Caki2 (cell line): ENCODE measurements around the gene MTX1. TPM values are rescaled to one million over a fixed set of nuclear protein-coding genes. Genes with fewer than 3 reads are reported as not detected.
A peak's percentile ranks its signal among the peaks of the same experiment; 100 is the strongest.
"Not testable (repeated sequence)": the region's sequence is repeated elsewhere in the genome, so short reads cannot be mapped to it uniquely, and the experiment has no call there.

Experiments used
- DNase-seq: peaks from one replicate; pipeline ENCODE4 v3.0.0-alpha.2; 2015; ENCODE audit warnings: low read depth
- in situ Hi-C: cut with HindIII; loops from 2 replicates; pipeline ENCODE4 v1.10.0; 2016; ENCODE audit warnings: low sequenced_read_pairs, low pct_unique_long_range_greater_than_20kb, mixed read lengths
- total RNA-seq: library from RNA; depleted of rRNA; stranded (reverse); fragments of >200 nt; shearing (Covaris generic); gene quantifications from 2 replicates; pipeline ENCODE4 v1.2.3, GENCODE V29; 2014; ENCODE audit warnings: low replicate concordance

Gene MTX1
- total RNA-seq, 1 experiment from 2014 or later: 172 TPM

DNA sequence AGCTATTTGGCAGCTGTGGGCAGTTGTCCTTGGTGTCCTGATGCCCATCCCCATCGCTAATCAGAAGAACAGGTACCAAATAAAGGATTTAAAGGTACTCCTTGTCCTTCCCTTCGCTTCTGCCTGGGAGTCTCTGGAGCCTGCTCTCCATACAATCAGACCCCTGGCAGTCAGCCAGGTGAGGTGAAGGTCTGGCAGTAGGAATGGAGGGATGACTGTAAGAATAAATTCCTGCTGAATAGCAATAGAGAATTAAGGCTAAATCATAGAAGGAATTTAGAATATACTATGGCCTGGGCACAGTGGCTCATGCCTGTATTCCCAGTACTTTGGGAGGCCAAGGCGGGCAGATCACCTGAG lies 10.0 kb upstream of the MTX1 start:
- in situ Hi-C loops: no loop called here

DNA sequence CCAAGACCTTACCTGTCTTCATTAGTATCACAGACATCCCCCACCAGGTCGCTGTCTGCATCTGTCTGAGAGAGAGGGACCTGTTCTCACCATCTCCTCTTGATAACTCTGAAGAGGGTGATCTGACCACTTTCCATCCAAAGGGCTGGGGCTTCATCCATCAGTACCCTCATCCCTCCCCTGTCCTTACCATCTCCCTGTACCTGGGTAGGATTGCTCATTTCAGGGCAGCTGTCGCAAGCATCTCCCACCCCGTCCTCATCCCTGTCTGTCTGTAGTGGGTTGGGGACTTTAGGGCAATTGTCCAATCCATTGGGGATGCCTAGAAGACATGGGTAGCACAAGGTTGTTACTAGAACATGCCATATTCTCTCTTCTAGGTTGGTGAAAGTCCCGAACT lies 8.7 kb upstream of the MTX1 start:
- in situ Hi-C loops: no loop called here
- no peak for DNase-seq

More for the DNA sequence above, 10.0 kb upstream of the MTX1 start:
- no peak for DNase-seq

DNA sequence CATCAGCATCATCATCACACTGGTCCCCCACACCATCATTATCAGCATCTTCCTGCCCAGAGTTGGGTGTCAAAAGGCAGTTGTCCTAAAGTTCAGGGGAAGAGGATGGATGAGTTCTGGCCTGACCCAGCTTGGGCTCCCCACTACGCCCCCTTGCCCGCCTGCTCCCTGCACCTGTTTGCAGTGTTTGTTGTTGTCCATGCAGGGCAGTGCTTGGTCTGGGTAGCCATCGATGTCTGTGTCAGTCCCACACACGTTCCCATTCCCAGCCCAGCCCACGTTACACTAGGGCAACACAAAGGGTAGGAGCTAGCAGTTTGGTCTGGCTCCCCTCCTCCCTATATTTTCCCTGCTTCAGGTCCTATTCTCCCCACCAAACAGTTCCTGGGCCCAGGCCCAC lies 7.6 kb upstream of the MTX1 start:
- no peak for DNase-seq

DNA sequence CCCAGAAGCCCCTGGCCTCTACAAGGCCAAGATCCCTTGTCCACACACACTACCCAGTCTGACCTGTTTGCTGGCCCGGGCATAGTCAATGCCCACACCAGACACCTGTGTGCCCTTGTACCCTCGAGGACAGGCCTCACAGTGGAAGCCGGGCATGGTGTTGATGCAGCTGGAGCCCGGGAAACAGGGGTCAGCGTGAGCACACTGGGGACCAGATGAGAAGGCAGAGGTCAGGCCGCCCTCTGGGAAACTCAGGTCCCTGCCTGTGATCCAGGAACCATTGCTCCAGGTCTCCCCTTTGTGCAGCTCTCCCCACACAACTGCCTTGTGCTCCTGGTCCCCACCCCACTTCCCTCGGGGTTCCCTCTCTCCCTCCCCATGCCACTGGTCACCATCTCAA lies 6.3 kb upstream of the MTX1 start:
- in situ Hi-C loops: no loop called here
- no peak for DNase-seq

More for the DNA sequence above, 7.6 kb upstream of the MTX1 start:
- in situ Hi-C loops: no loop called here

DNA sequence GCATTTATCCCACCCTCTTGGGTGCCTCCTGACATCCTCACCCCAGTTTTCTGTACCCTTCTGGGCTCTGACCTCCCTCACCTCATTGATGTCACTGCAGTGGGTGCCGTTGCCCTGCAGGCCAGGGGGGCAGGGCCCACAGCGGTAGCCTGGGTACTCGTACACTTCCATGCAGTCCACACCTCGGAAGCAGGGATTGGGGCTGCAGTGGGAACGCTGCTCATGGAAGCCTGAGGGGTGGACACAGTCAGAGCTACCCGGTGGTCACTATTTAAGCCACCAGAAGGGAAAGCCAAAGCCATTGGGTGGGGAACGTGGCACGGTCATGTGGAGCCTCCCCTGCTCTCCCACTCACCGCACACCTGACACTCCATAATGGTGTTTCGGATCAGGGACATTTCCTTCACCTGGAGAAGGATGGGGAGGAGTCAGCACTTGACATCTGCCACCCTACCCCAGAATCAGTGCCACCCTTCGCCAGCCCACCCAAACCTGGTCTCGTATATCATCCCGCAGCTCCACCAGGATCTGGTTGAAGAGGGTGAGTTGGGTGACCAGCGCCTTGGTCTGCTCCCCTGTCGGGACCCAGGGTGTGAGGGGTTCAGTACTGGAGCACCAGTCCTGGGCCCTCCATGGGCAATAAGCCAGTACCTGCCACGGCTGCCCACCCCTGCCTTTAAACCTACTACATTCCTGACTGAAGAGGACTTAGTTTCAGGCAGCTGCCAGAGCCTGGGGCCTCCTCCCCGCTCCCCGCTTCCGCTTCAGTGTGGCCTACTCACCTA lies 5.6 kb upstream of the MTX1 start:
- in situ Hi-C loops: no loop called here
- DNase-seq: no peak

DNA sequence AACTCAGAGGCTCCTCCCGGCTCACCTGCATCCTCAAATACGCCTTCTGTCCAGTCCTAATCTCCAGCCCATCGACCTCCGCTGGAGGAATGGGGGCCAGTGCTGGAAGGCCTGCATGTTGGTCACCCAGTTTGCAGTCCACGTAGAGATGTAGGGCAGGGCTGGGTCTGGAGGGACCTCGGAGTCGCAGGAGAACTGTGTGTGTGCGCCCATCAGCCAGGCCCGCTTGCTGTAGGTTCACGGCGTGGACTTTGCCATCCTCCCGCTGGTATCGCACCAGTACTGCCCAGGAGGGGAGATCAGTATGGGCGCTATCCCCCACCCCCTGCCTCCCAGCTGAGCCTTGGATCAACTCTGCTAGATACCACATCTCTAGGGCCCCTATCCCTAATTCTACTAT lies 3.5 kb upstream of the MTX1 start:
- DNase-seq: no peak
- in situ Hi-C loops: no loop called here

DNA sequence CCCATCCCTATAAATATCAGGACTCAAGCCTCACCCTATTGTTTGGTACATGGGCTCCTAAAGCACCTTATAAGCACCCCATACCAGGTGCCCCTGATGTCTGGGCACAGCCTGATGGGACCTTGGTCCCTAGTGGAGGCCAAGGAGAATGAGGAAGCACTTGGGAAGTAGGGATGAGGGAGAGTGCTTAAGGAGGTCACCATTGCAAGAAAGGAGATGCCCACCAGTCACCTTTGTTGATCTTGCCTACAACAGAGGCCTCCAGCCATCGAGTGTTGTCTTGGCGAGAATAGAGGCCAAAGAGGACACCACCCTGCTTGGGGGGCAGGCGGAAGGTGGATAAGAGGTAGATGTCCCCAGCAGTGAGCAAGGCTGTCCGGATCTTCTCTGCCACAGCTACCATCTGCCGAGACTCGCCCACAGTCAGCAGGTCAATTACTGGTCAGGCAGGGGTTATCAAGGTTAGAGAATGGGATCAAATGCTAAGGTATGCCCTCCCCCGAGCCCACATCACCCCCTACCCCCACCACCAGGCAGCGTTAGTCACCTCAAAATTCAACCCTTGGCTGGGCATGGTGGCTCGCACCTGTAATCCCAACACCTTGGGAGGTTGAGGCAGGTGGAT lies 2.4 kb upstream of the MTX1 start:
- in situ Hi-C loops: no loop called here

DNA sequence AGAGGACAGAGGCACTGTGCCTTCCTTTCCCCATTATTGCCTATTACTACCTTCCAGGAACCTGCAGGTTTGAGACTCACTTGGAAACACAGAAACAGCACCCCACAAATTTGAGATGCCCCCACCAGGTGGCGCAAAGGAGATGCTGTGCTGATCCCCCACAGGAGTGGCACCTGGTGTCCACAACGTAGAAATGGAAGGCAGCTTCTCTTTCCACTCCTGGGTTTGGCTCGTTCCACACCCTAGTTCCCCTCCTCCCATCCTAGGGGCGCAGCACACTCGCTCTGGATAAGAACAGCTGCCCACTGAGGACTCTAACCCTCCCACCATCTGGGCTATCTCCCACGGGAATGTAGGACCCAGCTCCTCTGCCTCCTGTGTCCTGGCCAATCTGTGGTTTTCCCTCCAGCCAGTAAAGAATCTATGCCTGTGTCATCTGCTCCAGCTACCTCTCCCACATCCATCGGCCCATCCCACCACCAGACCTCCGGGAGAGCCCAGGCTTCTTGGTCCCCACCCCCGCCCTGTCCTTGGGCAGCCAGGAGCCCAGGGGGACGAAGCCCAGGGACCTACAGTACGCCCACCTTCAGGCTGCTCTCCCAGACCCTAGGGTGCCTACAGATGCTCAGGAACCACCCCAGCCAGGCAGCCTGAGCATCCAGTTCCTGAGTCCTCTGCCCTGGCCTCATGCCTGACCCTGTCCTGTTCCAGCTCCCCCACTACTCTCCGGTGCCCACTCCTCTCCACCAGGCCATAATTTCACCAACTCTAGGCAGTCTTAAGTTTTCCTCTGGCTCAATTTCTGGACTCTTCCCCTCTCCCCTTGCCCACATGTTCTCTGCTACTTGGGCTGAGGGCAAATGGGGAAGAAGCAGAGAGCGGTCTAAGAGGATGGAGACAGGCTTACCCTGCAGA lies 1.3 kb upstream of the MTX1 start:
- in situ Hi-C loops: no loop called here
- peak; percentile 79 for DNase-seq

More for the DNA sequence above, 2.4 kb upstream of the MTX1 start:
- DNase-seq: no peak

DNA sequence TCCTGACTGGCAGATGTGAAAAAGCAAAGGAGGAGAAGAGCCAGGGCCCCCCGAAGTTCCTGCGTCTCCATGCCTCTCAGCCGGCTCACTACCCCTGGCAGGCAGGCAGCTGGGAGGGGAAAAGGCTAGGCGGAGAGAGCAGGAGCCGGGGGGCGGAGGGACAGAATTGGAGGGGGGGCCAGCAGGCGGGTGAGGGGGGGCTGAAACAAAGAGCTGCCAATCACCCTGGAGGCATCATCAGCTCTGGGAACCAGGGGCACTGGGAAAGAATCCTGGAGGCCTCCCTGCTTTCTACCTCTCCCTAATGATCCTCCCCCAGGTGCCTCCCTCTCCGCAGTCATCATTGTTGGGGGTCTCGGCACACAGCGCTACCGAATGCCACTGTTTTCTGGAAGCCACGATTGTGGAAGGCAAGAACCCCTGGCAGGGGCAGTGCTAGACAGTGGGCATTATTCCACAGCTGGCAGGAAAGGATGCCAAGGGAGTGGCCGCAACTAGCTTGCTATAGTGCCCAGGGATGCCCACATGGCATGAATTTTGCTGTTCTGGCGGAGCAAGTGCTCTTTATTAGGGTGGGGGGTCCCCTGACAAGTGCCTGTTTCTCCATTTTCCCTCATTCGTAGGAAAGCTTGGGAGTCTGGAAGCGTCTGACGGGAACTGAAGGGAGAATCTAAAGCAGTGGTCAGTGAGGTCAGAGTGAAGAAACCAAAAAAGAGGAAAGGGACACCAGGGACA lies 522 bp upstream of the MTX1 start, which contains the start of gene THBS3:
Gene THBS3 (minus strand): TSS at position 92 of the 735 bp plus-strand sequence. CDS start 21 bp downstream, at position 71.
- no peak for DNase-seq
- in situ Hi-C loops: no loop called here

DNA sequence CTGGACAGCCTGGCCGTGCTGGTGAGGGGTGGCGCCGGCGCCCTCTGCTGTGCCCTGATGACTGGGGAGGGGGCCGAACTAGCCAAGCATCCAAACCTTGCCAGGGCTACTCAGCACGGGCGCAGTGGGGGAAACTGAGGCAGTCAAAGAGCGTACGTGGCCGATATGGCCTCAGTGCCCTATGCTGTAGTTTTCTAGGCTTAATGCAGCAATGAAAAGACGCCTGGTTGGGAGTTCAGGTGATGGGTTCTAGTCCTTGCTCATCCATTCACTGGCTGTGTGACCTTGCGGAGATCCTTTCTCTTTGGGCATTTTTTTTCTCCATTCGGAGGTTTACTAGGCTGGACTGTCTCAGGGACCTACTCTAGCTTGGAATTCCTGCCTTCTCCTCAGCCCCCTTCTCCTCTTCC lies 822 bp downstream of the MTX1 start:
- in situ Hi-C loops: no loop called here

DNA sequence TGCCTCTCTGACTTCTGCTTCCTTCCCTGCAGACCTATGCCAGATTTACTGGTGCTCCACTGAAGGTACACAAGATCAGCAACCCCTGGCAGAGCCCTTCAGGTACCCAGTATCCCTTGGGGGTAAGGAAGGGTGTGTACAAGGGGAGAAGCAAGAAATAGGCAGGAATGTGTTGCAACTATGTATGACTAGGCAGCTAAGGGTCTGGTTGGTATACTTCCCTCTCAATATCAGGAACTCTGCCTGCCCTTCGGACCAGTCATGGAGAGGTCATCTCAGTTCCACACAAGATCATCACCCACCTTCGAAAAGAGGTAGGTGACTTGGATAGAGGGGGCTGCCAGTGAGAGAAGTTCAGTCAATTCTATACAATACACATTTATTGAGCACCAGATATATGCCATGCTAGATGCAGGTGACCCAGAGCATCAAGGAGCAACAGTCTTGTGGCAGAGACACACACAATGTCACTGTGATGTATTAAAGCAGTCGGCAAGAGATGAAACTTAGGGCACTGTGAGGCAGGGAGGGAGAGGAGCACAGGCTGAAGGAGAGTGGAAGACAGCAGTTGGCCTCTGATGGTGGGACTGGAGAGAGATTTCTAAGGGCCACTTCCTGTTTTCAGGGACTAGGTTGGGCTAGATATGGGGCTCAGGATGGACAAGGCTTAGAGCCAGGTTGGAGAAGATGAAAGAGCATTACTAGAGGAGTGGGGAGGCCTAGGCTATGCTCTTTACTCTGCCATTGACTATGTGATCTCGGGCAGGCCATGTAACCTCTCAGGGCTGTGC lies 2.0 kb downstream of the MTX1 start:
- no peak for DNase-seq
- in situ Hi-C loops: no loop called here

More for the DNA sequence above, 822 bp downstream of the MTX1 start:
- DNase-seq: no peak

DNA sequence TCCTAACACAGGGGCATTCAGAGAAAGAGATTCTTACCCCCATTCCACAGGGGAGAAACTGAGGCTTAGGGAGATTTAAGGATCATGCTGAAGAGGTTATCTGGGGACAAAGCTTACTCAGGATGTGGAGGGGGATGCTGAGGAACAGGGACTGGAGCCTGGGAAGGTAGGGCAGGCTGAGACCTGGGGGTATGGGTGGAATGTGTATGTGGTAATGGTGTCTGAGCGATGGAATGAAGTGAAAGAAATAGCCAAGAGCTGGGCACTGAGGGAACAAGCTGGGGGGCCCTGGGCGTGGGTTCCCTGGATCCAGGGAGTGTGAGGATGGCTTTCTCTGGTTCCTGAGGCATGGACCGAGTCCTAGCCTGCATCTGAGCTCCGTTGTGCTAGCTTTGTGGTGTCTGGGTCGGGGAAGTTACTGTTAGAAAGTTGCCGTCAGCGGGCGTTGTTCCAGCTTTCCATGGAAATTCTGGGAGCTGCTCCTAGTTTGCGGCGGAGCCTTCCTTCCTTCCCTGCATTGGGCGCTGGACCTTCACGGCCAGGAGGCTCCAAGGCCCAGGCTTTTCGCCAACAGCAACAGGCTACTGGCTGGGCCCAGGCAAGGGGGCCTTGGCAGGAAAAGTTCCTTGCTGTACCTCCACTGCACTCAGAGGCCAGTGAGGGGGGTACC lies 3.0 kb downstream of the MTX1 start:
- DNase-seq, in situ Hi-C loops: not testable (repeated sequence)

DNA sequence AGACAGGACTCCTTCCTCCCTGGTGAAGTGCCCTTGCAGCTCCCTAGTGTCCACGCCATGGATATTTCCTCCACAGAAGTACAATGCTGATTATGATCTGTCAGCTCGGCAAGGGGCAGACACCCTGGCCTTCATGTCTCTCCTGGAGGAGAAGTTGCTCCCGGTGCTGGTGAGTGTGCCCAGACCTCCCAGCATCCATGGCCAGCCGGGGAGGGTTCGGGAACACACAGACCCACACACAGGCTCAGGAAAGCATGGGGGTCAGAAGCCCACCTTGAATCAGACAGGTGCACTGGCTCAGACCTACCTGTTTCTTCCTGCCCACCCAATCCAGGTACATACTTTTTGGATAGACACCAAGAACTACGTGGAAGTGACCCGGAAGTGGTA lies 3.6 kb downstream of the MTX1 start:
- DNase-seq, in situ Hi-C loops: not testable (repeated sequence)

DNA sequence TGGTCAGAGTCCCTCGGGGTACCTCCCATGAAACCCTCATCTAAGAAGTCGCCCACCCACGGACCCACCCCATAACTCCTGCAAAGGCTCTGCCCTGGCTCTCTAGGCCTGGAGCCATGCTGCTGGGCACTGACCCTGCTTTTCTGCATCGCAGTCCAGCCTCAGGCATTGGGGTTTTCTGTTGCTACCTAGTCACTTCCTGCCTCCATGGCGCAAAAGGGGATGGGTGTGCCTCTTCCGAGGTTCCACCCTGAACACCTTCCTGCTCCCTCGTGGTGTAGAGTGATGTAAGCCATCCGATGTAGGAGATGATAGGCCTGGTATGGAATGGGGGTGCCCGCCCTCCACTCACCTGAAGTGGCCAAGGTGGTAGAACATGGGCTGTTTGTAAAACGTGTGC lies 6.2 kb downstream of the MTX1 start:
- in situ Hi-C loops, DNase-seq: not testable (repeated sequence)

DNA sequence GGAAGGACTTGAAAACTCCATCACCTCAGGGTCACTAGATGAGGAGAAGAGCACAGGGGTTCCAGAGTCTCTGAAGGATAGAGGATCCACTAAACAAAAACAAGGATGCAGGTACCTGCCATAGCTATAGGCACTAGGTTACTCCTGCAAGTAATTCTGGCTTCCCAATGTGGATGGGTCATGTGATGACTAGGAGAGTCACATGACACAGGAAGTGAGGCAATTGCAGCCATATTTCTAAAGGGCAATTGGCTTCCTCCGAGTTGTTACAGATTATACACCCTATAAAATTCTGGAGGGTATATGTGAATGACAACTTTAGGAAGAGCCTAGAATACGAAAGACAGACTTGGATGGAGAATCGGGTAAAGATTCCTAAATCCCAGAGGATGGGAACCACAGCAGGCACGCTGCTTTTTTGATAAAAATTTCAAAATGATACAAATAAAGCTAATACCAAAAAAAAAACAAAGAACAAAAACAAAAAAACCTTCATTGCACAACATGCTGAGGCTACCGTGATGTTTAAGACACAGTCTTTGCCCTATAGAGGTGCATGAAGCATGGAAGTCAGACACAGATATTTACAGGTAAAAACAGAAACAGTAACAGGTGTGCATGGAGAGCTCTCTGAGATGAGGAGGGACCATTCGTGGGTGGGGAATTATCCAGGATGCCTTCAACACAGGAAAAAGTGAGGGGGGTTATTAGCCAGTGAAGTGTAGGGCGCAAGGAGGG lies 10.5 kb downstream of the MTX1 start:
- in situ Hi-C loops: no loop called here
- peak; percentile 31 for DNase-seq

DNA sequence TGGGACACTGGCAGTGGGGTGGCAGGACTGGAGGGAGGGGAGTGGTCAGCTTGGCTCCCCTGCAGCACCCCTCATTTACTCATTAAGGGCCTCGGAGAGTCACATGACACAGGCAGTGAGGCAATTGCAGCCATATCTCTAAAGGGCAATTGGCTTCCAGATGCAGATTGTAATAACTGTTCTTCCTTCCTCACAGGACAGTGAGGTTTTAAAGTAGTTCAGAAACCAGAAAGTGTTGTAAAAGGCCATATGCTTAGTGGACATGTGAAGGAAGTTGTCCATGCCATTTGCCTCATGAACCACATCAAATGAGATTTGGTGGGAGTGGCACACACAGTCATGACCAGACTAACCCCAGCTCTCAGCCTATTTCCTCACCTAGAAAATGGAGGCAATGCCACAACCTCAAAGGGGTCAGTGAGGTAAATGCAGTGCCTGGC lies 11.1 kb downstream of the MTX1 start:
- in situ Hi-C loops: no loop called here
- no peak for DNase-seq
